K562 (cell line): ENCODE measurements around the gene DOCK8. TPM values are rescaled to one million over a fixed set of nuclear protein-coding genes. Genes with fewer than 3 reads are reported as not detected.

Experiments
- ATAC-seq: fragments of 200-7000 bp; cut with Tn5 transposase; 3 replicates; pipeline ENCODE4 v1.9.1; 2020; ENCODE audit warnings: moderate library complexity
- BruUV-seq: library from RNA; stranded (reverse); fragments of 400-500 nt; replicated peaks from 2 replicates; lab custom pipeline; 2021; lab: Mats Ljungman, UMichigan
- CTCF ChIA-PET: fragments of 300-600 bp; formaldehyde crosslinking; extraction: SDS; loops from one replicate; lab custom pipeline; 2021; ENCODE audit warnings: low intra/inter-chr PET ratio; lab: Yijun Ruan, JAX
- POLR2A ChIA-PET: fragments of 300-600, 350-650 bp; sonication (Branson Sonifier 250); formaldehyde crosslinking; extraction: SDS; loops from one replicate; lab custom pipeline; 2021; ENCODE audit warnings: antibody characterized with exemption, inconsistent platforms; lab: Yijun Ruan, JAX
- DNase-seq, 4 experiments: peaks; one replicate each; pipeline versions ENCODE4 v3.0.0 to v3.0.0-alpha.2; 2011 to 2018; ENCODE audit warnings: low spot score in 3 of 4, mixed read lengths in 3 of 4; ENCODE audit errors: extremely low read depth in 1 of 4
- FAIRE-seq: peaks from 2 replicates; lab custom pipeline; 2011; peaks lifted over from hg19 to GRCh38; lab: Jason Lieb, UNC
- H2AFZ ChIP-seq: 2 replicates; pipeline ENCODE4 v1.6.0; 2011; ENCODE audit warnings: low read depth, low read length, control low read depth, inconsistent platforms
- H3K27ac ChIP-seq: fragments of 200-600 bp; 3 replicates; pipeline ENCODE4 v1.8.0; 2011; ENCODE audit warnings: low read depth, mild to moderate bottlenecking, control low read depth, inconsistent platforms, low read length, moderate library complexity, mixed read lengths; ENCODE audit errors: extremely low read depth
- H3K27me3 ChIP-seq, 2 experiments: fragments of 300-600 bp in 1 of 2; 2 replicates in 1 of 2; 3 replicates in 1 of 2; pipeline versions ENCODE4 v1.6.0 to v1.8.0; 2011; ENCODE audit warnings: inconsistent platforms in 2 of 2, low read length in 2 of 2, mild to moderate bottlenecking in 1 of 2, mixed read lengths in 1 of 2, moderate library complexity in 1 of 2; ENCODE audit not compliant: control insufficient read depth in 2 of 2, insufficient read depth in 2 of 2
- H3K36me3 ChIP-seq: fragments of 300-600 bp; 3 replicates; pipeline ENCODE4 v1.8.0; 2011; ENCODE audit warnings: mild to moderate bottlenecking, low read length, inconsistent platforms; ENCODE audit not compliant: control insufficient read depth, insufficient read depth
- H3K4me1 ChIP-seq, 2 experiments: fragments of 200-600 bp in 1 of 2; replicated peaks in 1 of 2; 2 replicates in 1 of 2; 3 replicates in 1 of 2; pipeline versions ENCODE4 v1.5.1 to v1.8.0; 2011; ENCODE audit warnings: inconsistent platforms in 2 of 2, low read length in 2 of 2, mild to moderate bottlenecking in 1 of 2, mixed read lengths in 1 of 2, moderate library complexity in 1 of 2; ENCODE audit not compliant: control insufficient read depth in 2 of 2, insufficient read depth in 2 of 2
- H3K4me2 ChIP-seq: 2 replicates; pipeline ENCODE4 v1.6.1; 2011; ENCODE audit warnings: low read length, control low read depth, inconsistent platforms, mixed read lengths; ENCODE audit not compliant: insufficient read depth
- H3K4me3 ChIP-seq: fragments of 200-600 bp; sonication (generic), shearing (Covaris generic); 2 replicates; pipeline ENCODE4 v1.5.1; 2016; ENCODE audit warnings: control low read depth, inconsistent platforms
- H3K79me2 ChIP-seq: fragments of 200-600 bp; 3 replicates; pipeline ENCODE4 v1.8.0; 2011; ENCODE audit warnings: low read length, inconsistent platforms; ENCODE audit not compliant: control insufficient read depth, insufficient read depth
- H3K9ac ChIP-seq, 2 experiments: 2 replicates each; pipeline versions ENCODE4 v1.6.0 to v1.6.1; 2011; ENCODE audit warnings: low read depth in 2 of 2, low read length in 2 of 2, control low read depth in 1 of 2, inconsistent platforms in 1 of 2, mild to moderate bottlenecking in 1 of 2, mixed read lengths in 1 of 2; ENCODE audit not compliant: insufficient read depth in 1 of 2
- H3K9me1 ChIP-seq: one replicate; pipeline ENCODE4 v1.6.0; 2011; ENCODE audit warnings: inconsistent platforms, mild to moderate bottlenecking, low read length, moderate library complexity; ENCODE audit not compliant: control insufficient read depth, insufficient read depth
- H3K9me3 ChIP-seq: replicated peaks from 2 replicates; pipeline ENCODE4 v1.5.1; 2011; ENCODE audit warnings: low read depth, low read length, inconsistent platforms; ENCODE audit not compliant: control insufficient read depth, insufficient read depth
- H4K20me1 ChIP-seq: replicated peaks from 2 replicates; pipeline ENCODE4 v1.6.1; 2011; ENCODE audit warnings: low read length, inconsistent platforms, mixed read lengths; ENCODE audit not compliant: control insufficient read depth, insufficient read depth
- CREB3L1 ChIP-seq: fragments of 450-650 bp; IDR thresholded peaks from 2 replicates; pipeline ENCODE4 v1.6.1; 2014; ENCODE audit warnings: low read depth, mild to moderate bottlenecking, moderate library complexity, borderline replicate concordance
- DMBX1 ChIP-seq: fragments of 250-450 bp; sonication (Bioruptor Pico); IDR thresholded peaks from 2 replicates; pipeline ENCODE4 v1.8.0; 2022; ENCODE audit warnings: inconsistent platforms, mild to moderate bottlenecking, moderate library complexity, borderline replicate concordance
- GTF3C2 ChIP-seq: IDR thresholded peaks from 3 replicates; pipeline ENCODE4 v1.6.1; 2011; ENCODE audit warnings: borderline replicate concordance, mild to moderate bottlenecking, moderate library complexity; ENCODE audit not compliant: insufficient read length; ENCODE audit errors: extremely low read depth
- KAT7 ChIP-seq: sonication (generic); formaldehyde crosslinking; IDR thresholded peaks from 2 replicates; pipeline ENCODE4 v1.8.0; 2022; ENCODE audit warnings: missing genetic modification reagents, mild to moderate bottlenecking, borderline replicate concordance
- MAFK ChIP-seq: IDR thresholded peaks from 2 replicates; pipeline ENCODE4 v1.6.1; 2011; ENCODE audit warnings: low read length, improper control_type of control experiment
- MCM2 ChIP-seq: fragments of 450-650 bp; IDR thresholded peaks from 2 replicates; pipeline ENCODE4 v1.6.1; 2017; ENCODE audit warnings: low read depth, mild to moderate bottlenecking
- MCM3 ChIP-seq: fragments of 450-650 bp; IDR thresholded peaks from 2 replicates; pipeline ENCODE4 v1.6.1; 2016
- PRMT5 ChIP-seq: sonication (generic); formaldehyde crosslinking; IDR thresholded peaks from 2 replicates; pipeline ENCODE4 v1.5.0; 2020; ENCODE audit warnings: missing genetic modification reagents
- RBM39 ChIP-seq: fragments of 200-400 bp; formaldehyde crosslinking; optimal IDR thresholded peaks from 2 replicates; pipeline ENCODE3; 2018; ENCODE audit warnings: low read depth, low read length
- SMAD3 ChIP-seq: fragments of 450-650 bp; formaldehyde crosslinking; conservative IDR thresholded peaks from 2 replicates; pipeline ENCODE4 v1.4.0; 2020; ENCODE audit warnings: mild to moderate bottlenecking
- TEAD4 ChIP-seq, 2 experiments: sonication (generic) in 1 of 2; formaldehyde crosslinking in 1 of 2; IDR thresholded peaks; 2 replicates each; pipeline versions ENCODE4 v1.6.1 to v1.8.0; 2012 to 2022; ENCODE audit warnings: borderline replicate concordance in 1 of 2, inconsistent platforms in 1 of 2, low read length in 1 of 2, mild to moderate bottlenecking in 1 of 2, missing genetic modification reagents in 1 of 2
- THRA ChIP-seq: fragments of 450-650 bp; IDR thresholded peaks from 2 replicates; pipeline ENCODE4 v1.6.1; 2017; ENCODE audit warnings: mild to moderate bottlenecking, moderate library complexity
- ZNF174 ChIP-seq: fragments of 250-450 bp; sonication (Bioruptor Pico); IDR thresholded peaks from 2 replicates; pipeline ENCODE4 v1.4.0; 2020; ENCODE audit warnings: mild to moderate bottlenecking
- WGBS: fragments of 100-300 bp; shearing (Covaris generic); methylation state at CpG from one replicate; pipeline ENCODE4 v1.1.6; 2016; ENCODE audit warnings: low coverage, mixed read lengths; ENCODE audit not compliant: insufficient coverage; ENCODE audit errors: missing lambda C conversion rate; 5-methylcytosine and 5-hydroxymethylcytosine counted together
- in situ Hi-C: fragments of 300-500 bp; cut with MboI; formaldehyde crosslinking; loops from 4 replicates; pipeline ENCODE4 v1.15.0; 2018; ENCODE audit warnings: inconsistent platforms, mixed read lengths
- intact Hi-C: fragments of 100-400 bp; cut with micrococcal nuclease; formaldehyde crosslinking; loops from 2 replicates; pipeline ENCODE4 v1.14.2; 2022
- polyA plus RNA-seq, 8 experiments: library from polyadenylated mRNA; depleted of rRNA in 4 of 8; stranded (reverse) in 5 of 8; unstranded in 3 of 8; fragments of >200 nt; fragmentation: Nextera tagmentation in 2 of 8; fragmentation: Illumina TruSeq in 1 of 8; extraction: Ambion mirVana in 2 of 8; extraction: Trizol in 1 of 8; gene quantifications; 2 replicates each; pipeline versions ENCODE4 v1.2.1 to v1.2.3, GENCODE V29; 2011 to 2014; ENCODE audit warnings: inconsistent platforms in 1 of 8, missing spikeins in 1 of 8
- total RNA-seq, 7 experiments: library from RNA; depleted of rRNA in 6 of 7; stranded (reverse); fragments of >200 nt in 6 of 7; fragmentation: Illumina TruSeq in 2 of 7; extraction: Trizol in 2 of 7; gene quantifications; 2 replicates each; pipeline versions ENCODE4 v1.2.1 to v1.2.3, GENCODE V29; 2011 to 2021; ENCODE audit warnings: low replicate concordance in 1 of 7
- TF ChIP-seq, protein P1 (sequence below): fragments of 450-650 bp; IDR thresholded peaks from 2 replicates; pipeline ENCODE4 v1.6.1; 2018; ENCODE audit warnings: mild to moderate bottlenecking, low read depth; ENCODE audit not compliant: partially characterized antibody

DOCK8 gene
- total and polyA plus RNA-seq, 9 of the 15 experiments (the other 6 are each of a cell fraction or from before 2014, with no cell fraction given), result 14.4 to 53.8 (median 25.1) TPM

GRCh38 chr9:396396-396795 is 181.7 kb downstream of the DOCK8 start:
- H3K79me2 ChIP-seq, result no peaks in the 10 kb centered on the region
- 100% methylated on average over 2 of the region's 3 CpGs for WGBS
- intact Hi-C loops (no loop called here), in situ Hi-C loops (no loop called here)
- no peak overlapping the region for H3K27ac ChIP-seq
- no peak for DNase-seq
- BruUV-seq, result no TSS peak
- ChIA-PET CTCF (no interaction called here), POLR2A (interaction anchor here (0.6 kb wide), 1 partner anchor 80 kb away, joined by 3 read pairs; no protein-coding TSS in a partner anchor)
- H4K20me1 ChIP-seq, result no peaks in the 10 kb centered on the region; the same call in 1 of the 2 replicates
- H3K4me2 ChIP-seq, result no peak overlapping the region
- no peak overlapping the region for H2AFZ ChIP-seq
- H3K9me1 ChIP-seq, result no peaks in the 10 kb centered on the region
- no peak for ATAC-seq
- no peaks in the 10 kb centered on the region for H3K9me3 ChIP-seq
- no peak overlapping the region for H3K4me3 ChIP-seq
- H3K4me1 ChIP-seq, result no peaks in the 10 kb centered on the region; a peak in 1 of 5 replicates
- H3K36me3 ChIP-seq, result peaks cover 44% of the 10 kb centered on the region; the same call in 2 of the 3 replicates
- H3K27me3 ChIP-seq, result no peaks in the 10 kb centered on the region
- no peak overlapping the region for H3K9ac ChIP-seq
- FAIRE-seq, result no peak
- TF ChIP-seq MAFK (no peak), MCM2 (no peak), TEAD4 (IDR thresholded peaks at IDR 0.05; ENCODE audit: low read length) (no peak), TEAD4 (CRISPR knock-in tag; IDR thresholded peaks at IDR 0.05; ENCODE audit: borderline replicate concordance) (no peak), MCM3 (no peak), PRMT5 (CRISPR knock-in tag) (no peak), CREB3L1 (no peak), SMAD3 (CRISPR knock-in tag) (no peak), THRA (no peak), RBM39 (no peak), GTF3C2 (no peak), DMBX1 (CRISPR knock-in tag) (no peak), ZNF174 (CRISPR knock-in tag) (no peak), KAT7 (CRISPR knock-in tag) (no peak)
- TF ChIP-seq, protein P1, sequence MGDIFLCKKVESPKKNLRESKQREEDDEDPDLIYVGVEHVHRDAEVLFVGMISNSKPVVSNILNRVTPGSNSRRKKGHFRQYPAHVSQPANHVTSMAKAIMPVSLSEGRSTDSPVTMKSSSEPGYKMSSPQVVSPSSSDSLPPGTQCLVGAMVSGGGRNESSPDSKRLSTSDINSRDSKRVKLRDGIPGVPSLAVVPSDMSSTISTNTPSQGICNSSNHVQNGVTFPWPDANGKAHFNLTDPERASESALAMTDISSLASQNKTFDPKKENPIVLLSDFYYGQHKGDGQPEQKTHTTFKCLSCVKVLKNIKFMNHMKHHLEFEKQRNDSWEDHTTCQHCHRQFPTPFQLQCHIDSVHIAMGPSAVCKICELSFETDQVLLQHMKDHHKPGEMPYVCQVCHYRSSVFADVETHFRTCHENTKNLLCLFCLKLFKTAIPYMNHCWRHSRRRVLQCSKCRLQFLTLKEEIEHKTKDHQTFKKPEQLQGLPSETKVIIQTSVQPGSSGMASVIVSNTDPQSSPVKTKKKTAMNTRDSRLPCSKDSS, result no peak
